ENCODE measurements around the gene PIPOX. TPM values are rescaled to one million over a fixed set of nuclear protein-coding genes. Genes with fewer than 3 reads are reported as not detected.

PIPOX gene
- total RNA-seq, 1 donor from 2014 or later, result 8.8 TPM

DNA sequence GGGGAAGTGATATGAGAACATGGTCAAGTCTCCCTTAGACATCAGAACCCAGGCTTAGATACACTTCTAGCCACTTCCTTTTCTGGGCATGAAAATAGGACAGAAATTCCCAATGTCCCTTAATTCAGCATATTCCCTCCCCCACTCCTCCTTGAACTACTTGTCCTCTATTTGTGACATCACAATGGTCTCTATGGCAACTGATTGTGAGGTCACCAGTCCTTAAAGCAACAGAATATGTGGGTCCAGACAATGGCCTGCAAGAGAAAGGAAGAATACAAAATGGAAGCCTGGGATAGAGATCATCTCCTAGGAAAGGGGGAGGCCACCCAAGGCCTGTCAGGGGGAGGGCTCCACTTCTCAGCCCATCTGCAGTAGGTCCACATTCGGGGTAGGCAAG lies 30.4 kb upstream of the PIPOX start:
- Mint-ChIP-seq H3K9me3 (no peaks in the 10 kb centered on the region), H3K4me1 (no peaks in the 10 kb centered on the region), H3K27ac (no peak overlapping the region), H3K36me3 (ENCODE audit: low read depth) (no peaks in the 10 kb centered on the region), H3K27me3 (peaks cover 52% of the 10 kb centered on the region), H3K4me3 (no peak overlapping the region)
- TF ChIP-seq, protein P1, sequence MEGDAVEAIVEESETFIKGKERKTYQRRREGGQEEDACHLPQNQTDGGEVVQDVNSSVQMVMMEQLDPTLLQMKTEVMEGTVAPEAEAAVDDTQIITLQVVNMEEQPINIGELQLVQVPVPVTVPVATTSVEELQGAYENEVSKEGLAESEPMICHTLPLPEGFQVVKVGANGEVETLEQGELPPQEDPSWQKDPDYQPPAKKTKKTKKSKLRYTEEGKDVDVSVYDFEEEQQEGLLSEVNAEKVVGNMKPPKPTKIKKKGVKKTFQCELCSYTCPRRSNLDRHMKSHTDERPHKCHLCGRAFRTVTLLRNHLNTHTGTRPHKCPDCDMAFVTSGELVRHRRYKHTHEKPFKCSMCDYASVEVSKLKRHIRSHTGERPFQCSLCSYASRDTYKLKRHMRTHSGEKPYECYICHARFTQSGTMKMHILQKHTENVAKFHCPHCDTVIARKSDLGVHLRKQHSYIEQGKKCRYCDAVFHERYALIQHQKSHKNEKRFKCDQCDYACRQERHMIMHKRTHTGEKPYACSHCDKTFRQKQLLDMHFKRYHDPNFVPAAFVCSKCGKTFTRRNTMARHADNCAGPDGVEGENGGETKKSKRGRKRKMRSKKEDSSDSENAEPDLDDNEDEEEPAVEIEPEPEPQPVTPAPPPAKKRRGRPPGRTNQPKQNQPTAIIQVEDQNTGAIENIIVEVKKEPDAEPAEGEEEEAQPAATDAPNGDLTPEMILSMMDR (IDR thresholded peaks at IDR 0.05), result no peak
- POLR2A ChIA-PET, result interaction anchor here (0.7 kb wide), 1 partner anchor 69 kb away, joined by 3 read pairs; no protein-coding TSS in a partner anchor
- DNase-seq (no peak), ATAC-seq (ENCODE audit: low read depth) (no peak)
- CTCF ChIA-PET, result no interaction called here
- intact Hi-C loops (cut with micrococcal nuclease), result no loop called here

- intact Hi-C loops (cut with micrococcal nuclease), result no loop called here
- Mint-ChIP-seq H3K27me3 (peaks cover 47% of the 10 kb centered on the region), H3K27ac (no peak overlapping the region), H3K4me1 (peaks cover 10% of the 10 kb centered on the region), H3K4me3 (no peak overlapping the region), H3K9me3 (no peaks in the 10 kb centered on the region), H3K36me3 (ENCODE audit: low read depth) (no peaks in the 10 kb centered on the region)
- TF ChIP-seq, protein P1 (IDR thresholded peaks at IDR 0.05), result no peak
- POLR2A ChIA-PET, result no interaction called here
- CTCF ChIA-PET, result no interaction called here
- DNase-seq (no peak), ATAC-seq (ENCODE audit: low read depth) (no peak)
Observed at GRCh38 chr17:29014716-29015115, 28.2 kb upstream of the PIPOX start.

GRCh38 chr17:29016345-29017210 lies 26.4 kb upstream of the PIPOX start:
- H3K36me3 Mint-ChIP-seq (ENCODE audit: low read depth), result no peaks in the 10 kb centered on the region
- H3K4me1 Mint-ChIP-seq, result peaks cover 13% of the 10 kb centered on the region
- no peak for ATAC-seq (ENCODE audit: low read depth)
- intact Hi-C loops (cut with micrococcal nuclease), result no loop called here
- ChIA-PET POLR2A (no interaction called here), CTCF (no interaction called here)
- DNase-seq, result no peak
- H3K27me3 Mint-ChIP-seq, result peaks cover 43% of the 10 kb centered on the region
- no peak overlapping the region for H3K27ac Mint-ChIP-seq
- H3K4me3 Mint-ChIP-seq, result no peak overlapping the region
- no peaks in the 10 kb centered on the region for H3K9me3 Mint-ChIP-seq
- TF ChIP-seq, protein P1 (IDR thresholded peaks at IDR 0.05), result no peak

- Mint-ChIP-seq H3K36me3 (ENCODE audit: low read depth) (no peaks in the 10 kb centered on the region), H3K4me3 (peak overlapping the region; percentile 25), H3K9me3 (no peaks in the 10 kb centered on the region), H3K27ac (no peak overlapping the region), H3K4me1 (peaks cover 13% of the 10 kb centered on the region), H3K27me3 (peaks cover 50% of the 10 kb centered on the region)
- ChIA-PET POLR2A (no interaction called here), CTCF (interaction anchor here (1.2 to 2.4 kb wide), 2 partner anchors 54 to 98 kb away, joined by 3 to 8 read pairs; no protein-coding TSS in a partner anchor)
- ATAC-seq (ENCODE audit: low read depth) (no peak), DNase-seq (no peak)
- TF ChIP-seq, protein P1 (IDR thresholded peaks at IDR 0.05), result no peak
- intact Hi-C loops (cut with micrococcal nuclease), result no loop called here
Observed at GRCh38 chr17:29018788-29019474, 24.0 kb upstream of the PIPOX start.

Data from activated B cell treated with CpG ODN at 0.5 μM for 24 hours (primary cell).